Measurements from ENCODE around the gene TRPM4. TPM values are rescaled to one million over a fixed set of nuclear protein-coding genes. Genes with fewer than 3 reads are reported as not detected.

Gene TRPM4
- polyA plus RNA-seq, 1 donor (not counting 4 experiments of a cell fraction or from before 2014, with no cell fraction given) = 16.1 TPM

DNA sequence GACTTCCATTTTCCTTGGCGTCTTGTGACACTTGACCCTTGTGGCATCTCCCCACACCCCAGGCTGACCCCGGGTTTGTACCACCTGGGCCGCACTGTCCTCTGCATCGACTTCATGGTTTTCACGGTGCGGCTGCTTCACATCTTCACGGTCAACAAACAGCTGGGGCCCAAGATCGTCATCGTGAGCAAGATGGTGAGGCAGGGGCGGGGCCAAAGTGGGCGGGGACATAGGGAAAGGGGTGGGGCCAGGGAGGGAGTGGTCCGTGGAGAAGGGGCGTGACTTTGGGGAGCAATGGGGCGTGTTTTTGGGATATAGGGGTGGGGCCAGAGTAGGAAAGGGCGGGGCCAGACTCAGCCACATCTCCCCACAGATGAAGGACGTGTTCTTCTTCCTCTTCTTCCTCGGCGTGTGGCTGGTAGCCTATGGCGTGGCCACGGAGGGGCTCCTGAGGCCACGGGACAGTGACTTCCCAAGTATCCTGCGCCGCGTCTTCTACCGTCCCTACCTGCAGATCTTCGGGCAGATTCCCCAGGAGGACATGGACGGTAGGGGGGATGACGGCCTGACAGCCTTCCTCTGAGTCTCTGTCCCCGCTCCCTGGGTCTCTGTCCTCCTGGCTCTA, 42.8 kb downstream of the TRPM4 start:
- TF ChIP-seq EZH2 (IDR thresholded peaks at IDR 0.05; ENCODE audit: low read length) = no peak
- TF ChIP-seq CTCF (optimal IDR thresholded peaks at IDR 0.05 in 1 of 3, IDR thresholded peaks at IDR 0.05 in 1 of 3, conservative IDR thresholded peaks at IDR 0.05 in 1 of 3; ENCODE audit: extremely low read depth in 1 of 3, insufficient read depth in 2 of 3, low read length in 3 of 3) = no peak
- Histone ChIP-seq H3K4me2 (ENCODE audit: control insufficient read depth, extremely low read depth, insufficient read depth, low read depth, low read length) (no peak overlapping the region), H2AFZ (ENCODE audit: control insufficient read depth, low read length) (no peak overlapping the region), H3K9me3 (ENCODE audit: control insufficient read depth, low read depth, low read length) (no peaks in the 10 kb centered on the region), H3K9me1 (ENCODE audit: control insufficient read depth, extremely low read depth, insufficient read depth, low read length) (peaks cover 3% of the 10 kb centered on the region), H3K36me3 (ENCODE audit: control insufficient read depth in 2 of 2, extremely low read depth in 1 of 2, insufficient read depth in 2 of 2, low read length in 2 of 2) (peaks cover 18 to 37% of the 10 kb centered on the region in 2 experiments), H3K27me3 (ENCODE audit: control insufficient read depth, extremely low read depth, insufficient read depth, low read length) (no peaks in the 10 kb centered on the region), H3K4me3 (ENCODE audit: control insufficient read depth in 2 of 3, extremely low read depth in 1 of 3, insufficient read depth in 2 of 3, low read depth in 1 of 3, low read length in 3 of 3) (no peak overlapping the region), H3K9ac (ENCODE audit: control insufficient read depth, extremely low read depth, insufficient read depth, low read length) (no peak overlapping the region), H4K20me1 (ENCODE audit: control insufficient read depth, extremely low read depth, insufficient read depth, low read length) (no peaks in the 10 kb centered on the region), H3K79me2 (ENCODE audit: control insufficient read depth, insufficient read depth, low read length) (no peaks in the 10 kb centered on the region), H3K4me1 (ENCODE audit: control insufficient read depth, extremely low read depth, insufficient read depth, low read length) (peaks cover 19% of the 10 kb centered on the region), H3K27ac (ENCODE audit: control insufficient read depth, insufficient read depth, low read length) (no peak overlapping the region)
- DNase-seq (ENCODE audit: low read depth, low spot score) (no peak), FAIRE-seq (no peak)
- dilution Hi-C loops (cut with MboI; ENCODE audit: extremely low pct_ligation_motif_present, low sequenced_read_pairs) = no loop called here

- H3K36me3 ChIP-seq (ENCODE audit: control insufficient read depth in 2 of 2, extremely low read depth in 1 of 2, insufficient read depth in 2 of 2, low read length in 2 of 2) = peaks cover 20 to 37% of the 10 kb centered on the region in 2 experiments
- H3K79me2 ChIP-seq (ENCODE audit: control insufficient read depth, insufficient read depth, low read length) = no peaks in the 10 kb centered on the region
- peaks cover 19% of the 10 kb centered on the region for H3K4me1 ChIP-seq (ENCODE audit: control insufficient read depth, extremely low read depth, insufficient read depth, low read length)
Measured at GRCh38 chr19:49201042-49201441, 43.5 kb downstream of the TRPM4 start.

More at GRCh38 chr19:49201042-49201441, 43.5 kb downstream of the TRPM4 start:
- Histone ChIP-seq H3K4me2 (ENCODE audit: control insufficient read depth, extremely low read depth, insufficient read depth, low read depth, low read length) (no peak overlapping the region), H2AFZ (ENCODE audit: control insufficient read depth, low read length) (no peak overlapping the region), H3K9me1 (ENCODE audit: control insufficient read depth, extremely low read depth, insufficient read depth, low read length) (peaks cover 3% of the 10 kb centered on the region), H3K4me3 (ENCODE audit: control insufficient read depth in 2 of 3, extremely low read depth in 1 of 3, insufficient read depth in 2 of 3, low read depth in 1 of 3, low read length in 3 of 3) (no peak overlapping the region), H3K9me3 (ENCODE audit: control insufficient read depth, low read depth, low read length) (no peaks in the 10 kb centered on the region), H3K27ac (ENCODE audit: control insufficient read depth, insufficient read depth, low read length) (no peak overlapping the region), H4K20me1 (ENCODE audit: control insufficient read depth, extremely low read depth, insufficient read depth, low read length) (no peaks in the 10 kb centered on the region), H3K27me3 (ENCODE audit: control insufficient read depth, extremely low read depth, insufficient read depth, low read length) (no peaks in the 10 kb centered on the region), H3K9ac (ENCODE audit: control insufficient read depth, extremely low read depth, insufficient read depth, low read length) (no peak overlapping the region)
- TF ChIP-seq CTCF (optimal IDR thresholded peaks at IDR 0.05 in 1 of 3, IDR thresholded peaks at IDR 0.05 in 1 of 3, conservative IDR thresholded peaks at IDR 0.05 in 1 of 3; ENCODE audit: extremely low read depth in 1 of 3, insufficient read depth in 2 of 3, low read length in 3 of 3) (no peak), EZH2 (IDR thresholded peaks at IDR 0.05; ENCODE audit: low read length) (no peak)
- FAIRE-seq (no peak), DNase-seq (ENCODE audit: low read depth, low spot score) (no peak)
- dilution Hi-C loops (cut with MboI; ENCODE audit: extremely low pct_ligation_motif_present, low sequenced_read_pairs) = no loop called here
